HepG2 (cell line): ENCODE data around the gene RIMBP3C. TPM values are rescaled to one million over a fixed set of nuclear protein-coding genes. Genes with fewer than 3 reads are reported as not detected.
A peak's percentile ranks its signal among the peaks of the same experiment; 100 is the strongest.

Source experiments
- EZH2 ChIP-seq: conservative IDR thresholded peaks from 2 replicates; pipeline ENCODE4 v1.6.1; 2012; ENCODE audit warnings: mild to moderate bottlenecking, low read depth, low read length, moderate library complexity
- FIP1L1 ChIP-seq: fragments of 200-400 bp; formaldehyde crosslinking; IDR thresholded peaks from 2 replicates; pipeline ENCODE4 v1.6.1; 2018; ENCODE audit warnings: low read depth, mild to moderate bottlenecking, low read length, moderate library complexity, borderline replicate concordance; ENCODE audit not compliant: insufficient read depth
- HNF4G ChIP-seq, 2 experiments: sonication (generic) in 1 of 2; formaldehyde crosslinking in 1 of 2; IDR thresholded peaks; 2 replicates each; pipeline versions ENCODE4 v1.4.0 to v1.6.1; 2011 to 2020; ENCODE audit warnings: borderline replicate concordance in 2 of 2, low read depth in 2 of 2, mild to moderate bottlenecking in 2 of 2, low read length in 1 of 2, missing genetic modification reagents in 1 of 2, moderate library complexity in 1 of 2
- HOMEZ ChIP-seq: IDR thresholded peaks from 2 replicates; pipeline ENCODE4 v1.6.1; 2016; ENCODE audit warnings: low read depth
- KLF12 ChIP-seq: sonication (generic); formaldehyde crosslinking; IDR thresholded peaks from 2 replicates; pipeline ENCODE4 v1.4.0; 2020; ENCODE audit warnings: missing genetic modification reagents, borderline replicate concordance
- MAX ChIP-seq: IDR thresholded peaks from 2 replicates; pipeline ENCODE4 v1.6.1; 2012; ENCODE audit warnings: inconsistent platforms
- PRMT3 ChIP-seq: sonication (generic); formaldehyde crosslinking; IDR thresholded peaks from 2 replicates; pipeline ENCODE4 v1.8.1; 2022; ENCODE audit warnings: low read depth, mild to moderate bottlenecking, moderate library complexity, missing genetic modification reagents, borderline replicate concordance
- SMAD3 ChIP-seq: sonication (generic); formaldehyde crosslinking; IDR thresholded peaks from 2 replicates; pipeline ENCODE4 v1.4.0; 2020; ENCODE audit warnings: missing genetic modification reagents
- SMC3 ChIP-seq: IDR thresholded peaks from 2 replicates; pipeline ENCODE4 v1.6.1; 2011; ENCODE audit warnings: low read length, improper control_type of control experiment
- TEAD3 ChIP-seq: optimal IDR thresholded peaks from 2 replicates; pipeline ENCODE3; 2016; ENCODE audit warnings: borderline replicate concordance
- TP53 ChIP-seq: sonication (generic); formaldehyde crosslinking; conservative IDR thresholded peaks from 2 replicates; pipeline ENCODE4 v1.4.0; 2020; ENCODE audit warnings: missing genetic modification reagents
- ZNF382 ChIP-seq: sonication (generic); formaldehyde crosslinking; IDR thresholded peaks from 2 replicates; pipeline ENCODE4 v1.5.0; 2020; ENCODE audit warnings: missing genetic modification reagents, mild to moderate bottlenecking, borderline replicate concordance
- ZNF557 ChIP-seq: sonication (generic); formaldehyde crosslinking; IDR thresholded peaks from 2 replicates; pipeline ENCODE4 v1.4.0; 2020; ENCODE audit warnings: missing genetic modification reagents
- polyA plus RNA-seq, 8 experiments: library from polyadenylated mRNA; depleted of rRNA in 3 of 8; stranded (reverse) in 7 of 8; unstranded in 1 of 8; fragments of >200 nt; fragmentation: Illumina TruSeq in 4 of 8; extraction: Trizol in 4 of 8; gene quantifications; 2 replicates each; pipeline versions ENCODE4 v1.2.1 to v1.2.3, GENCODE V29; 2011 to 2016; ENCODE audit warnings: low read depth in 4 of 8, missing spikeins in 1 of 8, mixed read lengths in 1 of 8; ENCODE audit not compliant: insufficient read depth in 1 of 8
- total RNA-seq, 5 experiments: library from RNA; depleted of rRNA; stranded (reverse); fragments of >200 nt; fragmentation: Illumina TruSeq; extraction: Trizol; gene quantifications; 2 replicates each; pipeline ENCODE4 v1.2.3, GENCODE V29; 2016; ENCODE audit warnings: low read depth in 1 of 5
- TF ChIP-seq, protein P1 (sequence below): sonication (generic); formaldehyde crosslinking; IDR thresholded peaks from 2 replicates; pipeline ENCODE4 v1.5.1; 2020; ENCODE audit warnings: mild to moderate bottlenecking, missing genetic modification reagents, moderate library complexity
- TF ChIP-seq, protein P2 (sequence below): sonication (generic); formaldehyde crosslinking; IDR thresholded peaks from 2 replicates; pipeline ENCODE4 v1.4.0; 2020; ENCODE audit warnings: missing genetic modification reagents, mild to moderate bottlenecking, borderline replicate concordance
- TF ChIP-seq, protein P3 (sequence below): sonication (generic); formaldehyde crosslinking; IDR thresholded peaks from 2 replicates; pipeline ENCODE4 v1.8.1; 2023; ENCODE audit warnings: mild to moderate bottlenecking, moderate library complexity, missing genetic modification reagents

Gene RIMBP3C
- total and polyA plus RNA-seq, 2 of the 13 experiments (the other 11 are each of a cell fraction or from before 2014, with no cell fraction given): 0.15 TPM; not detected in 1

DNA sequence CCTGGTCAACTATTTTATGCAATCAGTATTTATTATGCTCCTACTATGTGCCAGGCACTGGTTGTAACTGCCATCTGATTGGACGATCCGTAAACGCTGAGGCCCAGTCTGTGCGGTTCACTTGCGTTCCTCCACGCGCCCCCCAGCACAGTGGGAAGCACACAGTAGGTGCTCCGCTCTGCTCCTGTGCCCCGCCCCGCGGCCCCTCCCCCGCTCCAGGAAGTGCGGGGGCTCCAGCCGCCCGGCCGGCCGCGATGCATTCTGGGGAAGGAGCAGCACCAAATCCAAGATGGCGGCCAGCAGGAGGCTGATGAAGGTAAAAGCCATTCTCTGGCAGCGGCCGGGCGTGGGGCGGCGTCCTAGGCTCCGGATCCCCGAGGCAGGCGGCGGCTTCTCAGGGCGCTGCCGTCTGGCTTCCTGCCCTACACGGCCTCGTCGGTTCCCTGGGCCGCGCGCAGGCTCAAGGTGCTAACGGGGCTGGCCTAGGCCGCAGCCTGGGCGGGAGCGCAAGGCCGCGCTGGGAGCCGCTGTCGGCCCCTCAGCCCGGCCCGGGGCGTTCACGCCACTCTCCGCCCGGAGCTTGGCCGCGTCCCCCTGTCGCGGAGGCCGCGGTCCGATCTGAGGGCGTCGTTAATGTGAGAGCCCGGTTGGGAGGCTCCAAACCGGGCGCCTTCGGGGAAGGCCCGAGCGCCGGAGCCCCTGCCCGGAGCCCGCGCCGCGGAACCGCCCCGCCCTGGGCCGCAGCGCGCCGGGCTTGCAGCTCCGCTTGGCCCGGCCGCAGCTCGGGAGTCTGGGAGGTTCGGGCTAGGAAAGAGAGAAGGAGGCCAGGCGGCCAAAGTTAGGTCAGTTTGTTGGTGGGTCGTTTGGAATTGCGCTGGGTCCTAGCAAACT is 16.4 kb upstream of the RIMBP3C start, which contains the start of gene UBE2L3 (continued):
- TF ChIP-seq, protein P1, sequence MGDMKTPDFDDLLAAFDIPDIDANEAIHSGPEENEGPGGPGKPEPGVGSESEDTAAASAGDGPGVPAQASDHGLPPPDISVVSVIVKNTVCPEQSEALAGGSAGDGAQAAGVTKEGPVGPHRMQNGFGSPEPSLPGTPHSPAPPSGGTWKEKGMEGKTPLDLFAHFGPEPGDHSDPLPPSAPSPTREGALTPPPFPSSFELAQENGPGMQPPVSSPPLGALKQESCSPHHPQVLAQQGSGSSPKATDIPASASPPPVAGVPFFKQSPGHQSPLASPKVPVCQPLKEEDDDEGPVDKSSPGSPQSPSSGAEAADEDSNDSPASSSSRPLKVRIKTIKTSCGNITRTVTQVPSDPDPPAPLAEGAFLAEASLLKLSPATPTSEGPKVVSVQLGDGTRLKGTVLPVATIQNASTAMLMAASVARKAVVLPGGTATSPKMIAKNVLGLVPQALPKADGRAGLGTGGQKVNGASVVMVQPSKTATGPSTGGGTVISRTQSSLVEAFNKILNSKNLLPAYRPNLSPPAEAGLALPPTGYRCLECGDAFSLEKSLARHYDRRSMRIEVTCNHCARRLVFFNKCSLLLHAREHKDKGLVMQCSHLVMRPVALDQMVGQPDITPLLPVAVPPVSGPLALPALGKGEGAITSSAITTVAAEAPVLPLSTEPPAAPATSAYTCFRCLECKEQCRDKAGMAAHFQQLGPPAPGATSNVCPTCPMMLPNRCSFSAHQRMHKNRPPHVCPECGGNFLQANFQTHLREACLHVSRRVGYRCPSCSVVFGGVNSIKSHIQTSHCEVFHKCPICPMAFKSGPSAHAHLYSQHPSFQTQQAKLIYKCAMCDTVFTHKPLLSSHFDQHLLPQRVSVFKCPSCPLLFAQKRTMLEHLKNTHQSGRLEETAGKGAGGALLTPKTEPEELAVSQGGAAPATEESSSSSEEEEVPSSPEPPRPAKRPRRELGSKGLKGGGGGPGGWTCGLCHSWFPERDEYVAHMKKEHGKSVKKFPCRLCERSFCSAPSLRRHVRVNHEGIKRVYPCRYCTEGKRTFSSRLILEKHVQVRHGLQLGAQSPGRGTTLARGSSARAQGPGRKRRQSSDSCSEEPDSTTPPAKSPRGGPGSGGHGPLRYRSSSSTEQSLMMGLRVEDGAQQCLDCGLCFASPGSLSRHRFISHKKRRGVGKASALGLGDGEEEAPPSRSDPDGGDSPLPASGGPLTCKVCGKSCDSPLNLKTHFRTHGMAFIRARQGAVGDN: peak; percentile 91
- TF ChIP-seq ZNF382 (CRISPR knock-in tag) (no peak), TEAD3 (CRISPR knock-in tag) (peak; percentile 63), PRMT3 (no peak), FIP1L1 (no peak), KLF12 (CRISPR knock-in tag) (no peak; the same call in 1 of the 2 replicates), MAX (peak; percentile 31; the same call in 1 of the 2 replicates), HOMEZ (CRISPR knock-in tag) (peak; percentile 37; the same call in 1 of the 2 replicates), HNF4G (IDR thresholded peaks at IDR 0.05; ENCODE audit: borderline replicate concordance, low read depth, low read length) (no peak), HNF4G (CRISPR knock-in tag; IDR thresholded peaks at IDR 0.05; ENCODE audit: borderline replicate concordance, low read depth) (no peak), ZNF557 (CRISPR knock-in tag) (no peak), EZH2 (no peak), TP53 (0 out of 2 replicates have a peak, but pooled peaks have one; percentile 41), SMAD3 (no peak; the same call in 1 of the 2 replicates), SMC3 (no peak)
- TF ChIP-seq, protein P2, sequence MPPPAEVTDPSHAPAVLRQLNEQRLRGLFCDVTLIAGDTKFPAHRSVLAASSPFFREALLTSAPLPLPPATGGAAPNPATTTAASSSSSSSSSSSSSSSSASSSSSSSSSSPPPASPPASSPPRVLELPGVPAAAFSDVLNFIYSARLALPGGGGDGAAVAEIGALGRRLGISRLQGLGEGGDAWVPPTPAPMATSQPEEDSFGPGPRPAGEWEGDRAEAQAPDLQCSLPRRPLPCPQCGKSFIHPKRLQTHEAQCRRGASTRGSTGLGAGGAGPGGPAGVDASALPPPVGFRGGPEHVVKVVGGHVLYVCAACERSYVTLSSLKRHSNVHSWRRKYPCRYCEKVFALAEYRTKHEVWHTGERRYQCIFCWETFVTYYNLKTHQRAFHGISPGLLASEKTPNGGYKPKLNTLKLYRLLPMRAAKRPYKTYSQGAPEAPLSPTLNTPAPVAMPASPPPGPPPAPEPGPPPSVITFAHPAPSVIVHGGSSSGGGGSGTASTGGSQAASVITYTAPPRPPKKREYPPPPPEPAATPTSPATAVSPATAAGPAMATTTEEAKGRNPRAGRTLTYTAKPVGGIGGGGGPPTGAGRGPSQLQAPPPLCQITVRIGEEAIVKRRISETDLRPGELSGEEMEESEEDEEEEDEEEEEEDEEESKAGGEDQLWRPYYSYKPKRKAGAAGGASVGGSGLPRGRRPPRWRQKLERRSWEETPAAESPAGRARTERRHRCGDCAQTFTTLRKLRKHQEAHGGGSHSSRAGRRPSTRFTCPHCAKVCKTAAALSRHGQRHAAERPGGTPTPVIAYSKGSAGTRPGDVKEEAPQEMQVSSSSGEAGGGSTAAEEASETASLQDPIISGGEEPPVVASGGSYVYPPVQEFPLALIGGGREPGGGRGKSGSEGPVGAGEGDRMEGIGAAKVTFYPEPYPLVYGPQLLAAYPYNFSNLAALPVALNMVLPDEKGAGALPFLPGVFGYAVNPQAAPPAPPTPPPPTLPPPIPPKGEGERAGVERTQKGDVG (CRISPR knock-in tag): peak; percentile 28; the same call in 1 of the 2 replicates
- TF ChIP-seq, protein P3, sequence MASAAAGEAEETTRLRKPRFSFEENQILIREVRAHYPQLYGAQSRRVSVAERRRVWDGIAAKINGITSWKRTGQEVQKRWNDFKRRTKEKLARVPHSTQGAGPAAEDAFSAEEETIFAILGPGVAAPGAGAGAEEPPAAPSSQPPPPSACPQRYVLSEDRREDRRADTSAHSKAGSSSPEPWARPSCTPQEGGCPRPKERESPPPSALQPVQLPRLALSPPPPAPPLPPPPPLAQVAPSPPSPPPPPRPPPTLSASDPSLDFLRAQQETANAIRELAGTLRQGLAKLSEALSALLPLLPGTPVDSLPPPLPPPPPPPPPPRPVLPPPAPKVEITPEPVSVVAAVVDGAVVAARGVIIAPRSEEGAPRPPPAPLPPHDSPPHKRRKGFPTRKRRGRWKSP (CRISPR knock-in tag): peak; percentile 68; the same call in 1 of the 2 replicates
